Skin of body (tissue), 2 donors: ENCODE data around the gene VPS8. TPM values are rescaled to one million over a fixed set of nuclear protein-coding genes. Genes with fewer than 3 reads are reported as not detected.

Experiments
- DNase-seq: peaks from one replicate; lab custom pipeline; 2025; lab: John Stamatoyannopoulos, UW
- total RNA-seq: library from RNA; depleted of rRNA; stranded (reverse); fragments of >200 nt; gene quantifications from one replicate; pipeline ENCODE4 v1.2.3, GENCODE V29; 2014

Gene VPS8
- total RNA-seq, 1 donor from 2014 or later: 116 TPM

- no peak for DNase-seq
These were observed 30.2 kb upstream of the VPS8 start for GRCh38 chr3:184781801-184782200.

GRCh38 chr3:184783319-184783718, 28.6 kb upstream of the VPS8 start:
- no peak for DNase-seq

- no peak for DNase-seq
These were observed 27.1 kb upstream of the VPS8 start for GRCh38 chr3:184784731-184785500.

- DNase-seq: peak; percentile 57
These were observed 26.1 kb upstream of the VPS8 start for GRCh38 chr3:184785890-184786279.

GRCh38 chr3:184786280-184786941, 25.6 kb upstream of the VPS8 start:
- DNase-seq: peak; percentile 88

- no peak for DNase-seq
These were observed 23.2 kb upstream of the VPS8 start for GRCh38 chr3:184788751-184789150.

- DNase-seq: no peak
These were observed 22.5 kb upstream of the VPS8 start for GRCh38 chr3:184789314-184789998.

- no peak for DNase-seq
These were observed 20.8 kb upstream of the VPS8 start for GRCh38 chr3:184791171-184791570.

GRCh38 chr3:184795522-184796190, 16.3 kb upstream of the VPS8 start:
- no peak for DNase-seq

GRCh38 chr3:184796551-184796950, 15.4 kb upstream of the VPS8 start:
- DNase-seq: no peak

GRCh38 chr3:184796954-184797353, 15.0 kb upstream of the VPS8 start:
- no peak for DNase-seq

- no peak for DNase-seq
These were observed 13.8 kb upstream of the VPS8 start for GRCh38 chr3:184798120-184798519.

GRCh38 chr3:184800349-184800930, 11.5 kb upstream of the VPS8 start:
- DNase-seq: no peak

GRCh38 chr3:184801241-184801785, 10.7 kb upstream of the VPS8 start:
- no peak for DNase-seq

GRCh38 chr3:184802150-184802549, 9.8 kb upstream of the VPS8 start:
- no peak for DNase-seq

- no peak for DNase-seq
These were observed 7.2 kb upstream of the VPS8 start for GRCh38 chr3:184804801-184805200.

GRCh38 chr3:184805351-184806038, 6.5 kb upstream of the VPS8 start:
- no peak for DNase-seq

- no peak for DNase-seq
These were observed 5.2 kb upstream of the VPS8 start for GRCh38 chr3:184806567-184807271.

- DNase-seq: no peak
These were observed 4.4 kb upstream of the VPS8 start for GRCh38 chr3:184807549-184807948.

GRCh38 chr3:184808021-184808420, 3.9 kb upstream of the VPS8 start:
- DNase-seq: no peak
